ENCODE results near the gene BMPR1B.

- no peak for TF ChIP-seq CTCF (IDR thresholded peaks at IDR 0.05)
- no peak for TF ChIP-seq POLR2A (IDR thresholded peaks at IDR 0.05)
Observed at GRCh38 chr4:95087657-95088455, 330.1 kb downstream of the BMPR1B start.

All from right lobe of liver (tissue), 4 donors.